K562 (cell line): ENCODE results near the gene POLR2L. TPM values are rescaled to one million over a fixed set of nuclear protein-coding genes. Genes with fewer than 3 reads are reported as not detected.

ENCODE experiments used
- ATAC-seq: fragments of 200-7000 bp; cut with Tn5 transposase; 3 replicates; pipeline ENCODE4 v1.9.1; 2020; ENCODE audit warnings: moderate library complexity
- BruUV-seq: library from RNA; stranded (reverse); fragments of 400-500 nt; replicated peaks from 2 replicates; lab custom pipeline; 2021; lab: Mats Ljungman, UMichigan
- CTCF ChIA-PET: fragments of 300-600 bp; formaldehyde crosslinking; extraction: SDS; loops from one replicate; lab custom pipeline; 2021; ENCODE audit warnings: low intra/inter-chr PET ratio; lab: Yijun Ruan, JAX
- POLR2A ChIA-PET: fragments of 300-600, 350-650 bp; sonication (Branson Sonifier 250); formaldehyde crosslinking; extraction: SDS; loops from one replicate; lab custom pipeline; 2021; ENCODE audit warnings: antibody characterized with exemption, inconsistent platforms; lab: Yijun Ruan, JAX
- DNase-seq, 4 experiments: peaks; one replicate each; pipeline versions ENCODE4 v3.0.0 to v3.0.0-alpha.2; 2011 to 2018; ENCODE audit warnings: low spot score in 3 of 4, mixed read lengths in 3 of 4; ENCODE audit errors: extremely low read depth in 1 of 4
- FAIRE-seq: peaks from 2 replicates; lab custom pipeline; 2011; peaks lifted over from hg19 to GRCh38; lab: Jason Lieb, UNC
- H2AFZ ChIP-seq: 2 replicates; pipeline ENCODE4 v1.6.0; 2011; ENCODE audit warnings: low read depth, low read length, control low read depth, inconsistent platforms
- H3K27ac ChIP-seq: fragments of 200-600 bp; 3 replicates; pipeline ENCODE4 v1.8.0; 2011; ENCODE audit warnings: low read depth, mild to moderate bottlenecking, control low read depth, inconsistent platforms, low read length, moderate library complexity, mixed read lengths; ENCODE audit errors: extremely low read depth
- H3K27me3 ChIP-seq, 2 experiments: fragments of 300-600 bp in 1 of 2; 2 replicates in 1 of 2; 3 replicates in 1 of 2; pipeline versions ENCODE4 v1.6.0 to v1.8.0; 2011; ENCODE audit warnings: inconsistent platforms in 2 of 2, low read length in 2 of 2, mild to moderate bottlenecking in 1 of 2, mixed read lengths in 1 of 2, moderate library complexity in 1 of 2; ENCODE audit not compliant: control insufficient read depth in 2 of 2, insufficient read depth in 2 of 2
- H3K36me3 ChIP-seq: fragments of 300-600 bp; 3 replicates; pipeline ENCODE4 v1.8.0; 2011; ENCODE audit warnings: mild to moderate bottlenecking, low read length, inconsistent platforms; ENCODE audit not compliant: control insufficient read depth, insufficient read depth
- H3K4me1 ChIP-seq, 2 experiments: fragments of 200-600 bp in 1 of 2; replicated peaks in 1 of 2; 2 replicates in 1 of 2; 3 replicates in 1 of 2; pipeline versions ENCODE4 v1.5.1 to v1.8.0; 2011; ENCODE audit warnings: inconsistent platforms in 2 of 2, low read length in 2 of 2, mild to moderate bottlenecking in 1 of 2, mixed read lengths in 1 of 2, moderate library complexity in 1 of 2; ENCODE audit not compliant: control insufficient read depth in 2 of 2, insufficient read depth in 2 of 2
- H3K4me2 ChIP-seq: 2 replicates; pipeline ENCODE4 v1.6.1; 2011; ENCODE audit warnings: low read length, control low read depth, inconsistent platforms, mixed read lengths; ENCODE audit not compliant: insufficient read depth
- H3K4me3 ChIP-seq: fragments of 200-600 bp; sonication (generic), shearing (Covaris generic); 2 replicates; pipeline ENCODE4 v1.5.1; 2016; ENCODE audit warnings: control low read depth, inconsistent platforms
- H3K79me2 ChIP-seq: fragments of 200-600 bp; 3 replicates; pipeline ENCODE4 v1.8.0; 2011; ENCODE audit warnings: low read length, inconsistent platforms; ENCODE audit not compliant: control insufficient read depth, insufficient read depth
- H3K9ac ChIP-seq, 2 experiments: 2 replicates each; pipeline versions ENCODE4 v1.6.0 to v1.6.1; 2011; ENCODE audit warnings: low read depth in 2 of 2, low read length in 2 of 2, control low read depth in 1 of 2, inconsistent platforms in 1 of 2, mild to moderate bottlenecking in 1 of 2, mixed read lengths in 1 of 2; ENCODE audit not compliant: insufficient read depth in 1 of 2
- H3K9me1 ChIP-seq: one replicate; pipeline ENCODE4 v1.6.0; 2011; ENCODE audit warnings: inconsistent platforms, mild to moderate bottlenecking, low read length, moderate library complexity; ENCODE audit not compliant: control insufficient read depth, insufficient read depth
- H3K9me3 ChIP-seq: replicated peaks from 2 replicates; pipeline ENCODE4 v1.5.1; 2011; ENCODE audit warnings: low read depth, low read length, inconsistent platforms; ENCODE audit not compliant: control insufficient read depth, insufficient read depth
- H4K20me1 ChIP-seq: replicated peaks from 2 replicates; pipeline ENCODE4 v1.6.1; 2011; ENCODE audit warnings: low read length, inconsistent platforms, mixed read lengths; ENCODE audit not compliant: control insufficient read depth, insufficient read depth
- CHD4 ChIP-seq: fragments of 200-600 bp; sonication (generic); IDR thresholded peaks from 3 replicates; pipeline ENCODE4 v1.6.1; 2012; ENCODE audit warnings: low read depth, mild to moderate bottlenecking, mixed read lengths, low read length, inconsistent platforms; ENCODE audit not compliant: insufficient read depth, insufficient replicate concordance, poor library complexity, severe bottlenecking
- EP300 ChIP-seq: IDR thresholded peaks from 2 replicates; pipeline ENCODE4 v1.6.1; 2012; ENCODE audit warnings: low read length, improper control_type of control experiment
- ESRRA ChIP-seq: fragments of 450-650 bp; IDR thresholded peaks from 2 replicates; pipeline ENCODE4 v1.6.1; 2014; ENCODE audit warnings: low read depth, mild to moderate bottlenecking, moderate library complexity, borderline replicate concordance
- EWSR1 ChIP-seq: fragments of 450-650 bp; IDR thresholded peaks from 2 replicates; pipeline ENCODE4 v1.6.1; 2018; ENCODE audit warnings: borderline replicate concordance, mild to moderate bottlenecking, low read depth, moderate library complexity; ENCODE audit not compliant: partially characterized antibody
- FOXA3 ChIP-seq, 2 experiments: fragments of 450-650 bp in 1 of 2; sonication (generic) in 1 of 2; formaldehyde crosslinking; IDR thresholded peaks in 1 of 2; conservative IDR thresholded peaks in 1 of 2; 2 replicates each; pipeline versions ENCODE4 v1.4.0 to v1.8.0; 2020 to 2022; ENCODE audit warnings: mild to moderate bottlenecking in 2 of 2, missing genetic modification reagents in 1 of 2
- HINFP ChIP-seq: fragments of 450-650 bp; conservative IDR thresholded peaks from 2 replicates; pipeline ENCODE4 v1.6.1; 2016; ENCODE audit warnings: missing genetic modification characterization, low read depth, mild to moderate bottlenecking, control low read depth, missing compliant biosample characterization
- HMG20A ChIP-seq: fragments of 450-650 bp; formaldehyde crosslinking; conservative IDR thresholded peaks from 2 replicates; pipeline ENCODE4 v1.4.0; 2020; ENCODE audit warnings: mild to moderate bottlenecking, mixed read lengths
- IFI16 ChIP-seq: fragments of 250-450 bp; sonication (Bioruptor Pico); IDR thresholded peaks from 2 replicates; pipeline ENCODE4 v2.1.2; 2022; ENCODE audit warnings: mild to moderate bottlenecking, inconsistent platforms
- KLF6 ChIP-seq: fragments of 250-450 bp; sonication (Bioruptor Pico); IDR thresholded peaks from 2 replicates; pipeline ENCODE4 v1.4.0; 2020; ENCODE audit warnings: mild to moderate bottlenecking, moderate library complexity, borderline replicate concordance
- MAX ChIP-seq: sonication (generic); formaldehyde crosslinking; IDR thresholded peaks from 2 replicates; pipeline ENCODE4 v1.9.0; 2022; ENCODE audit warnings: mild to moderate bottlenecking, missing genetic modification reagents
- RAD21 ChIP-seq, 2 experiments: fragments of 250-450 bp in 1 of 2; fragments of 450-650 bp in 1 of 2; sonication (Bioruptor Pico) in 1 of 2; formaldehyde crosslinking in 1 of 2; IDR thresholded peaks in 1 of 2; conservative IDR thresholded peaks in 1 of 2; 2 replicates each; pipeline versions ENCODE4 v1.4.0 to v1.8.0; 2020 to 2022; ENCODE audit warnings: mild to moderate bottlenecking in 2 of 2, moderate library complexity in 1 of 2
- SMAD4 ChIP-seq: fragments of 250-450 bp; sonication (Bioruptor Pico); conservative IDR thresholded peaks from 2 replicates; pipeline ENCODE4 v1.8.0; 2021; ENCODE audit warnings: inconsistent platforms, mild to moderate bottlenecking, moderate library complexity
- SP1 ChIP-seq: sonication (generic); formaldehyde crosslinking; IDR thresholded peaks from 2 replicates; pipeline ENCODE4 v1.8.1; 2022; ENCODE audit warnings: mild to moderate bottlenecking, missing genetic modification reagents
- SPI1 ChIP-seq: IDR thresholded peaks from 2 replicates; pipeline ENCODE4 v1.6.1; 2011; ENCODE audit warnings: low read depth, low read length, control low read depth, borderline replicate concordance
- SRSF9 ChIP-seq: fragments of 200-400 bp; formaldehyde crosslinking; IDR thresholded peaks from 2 replicates; pipeline ENCODE4 v1.6.1; 2017; ENCODE audit warnings: low read depth, low read length, borderline replicate concordance
- TFAP4 ChIP-seq: sonication (generic); formaldehyde crosslinking; IDR thresholded peaks from 2 replicates; pipeline ENCODE4 v1.8.0; 2022; ENCODE audit warnings: missing genetic modification reagents, mild to moderate bottlenecking, moderate library complexity, borderline replicate concordance
- XRCC5 ChIP-seq: fragments of 200-400 bp; formaldehyde crosslinking; IDR thresholded peaks from 2 replicates; pipeline ENCODE4 v1.6.1; 2017; ENCODE audit warnings: low read depth, mild to moderate bottlenecking, low read length
- ZBTB7A ChIP-seq: IDR thresholded peaks from 2 replicates; pipeline ENCODE4 v1.6.1; 2011; ENCODE audit warnings: low read depth, mild to moderate bottlenecking, low read length, moderate library complexity, borderline replicate concordance; ENCODE audit not compliant: control insufficient read depth
- ZNF668 ChIP-seq: fragments of 250-450 bp; sonication (Bioruptor Pico); IDR thresholded peaks from 2 replicates; pipeline ENCODE4 v1.8.0; 2022; ENCODE audit warnings: mild to moderate bottlenecking, inconsistent platforms
- WGBS: fragments of 100-300 bp; shearing (Covaris generic); methylation state at CpG from one replicate; pipeline ENCODE4 v1.1.6; 2016; ENCODE audit warnings: low coverage, mixed read lengths; ENCODE audit not compliant: insufficient coverage; ENCODE audit errors: missing lambda C conversion rate; 5-methylcytosine and 5-hydroxymethylcytosine counted together
- in situ Hi-C: fragments of 300-500 bp; cut with MboI; formaldehyde crosslinking; loops from 4 replicates; pipeline ENCODE4 v1.15.0; 2018; ENCODE audit warnings: inconsistent platforms, mixed read lengths
- intact Hi-C: fragments of 100-400 bp; cut with micrococcal nuclease; formaldehyde crosslinking; loops from 2 replicates; pipeline ENCODE4 v1.14.2; 2022
- polyA plus RNA-seq, 8 experiments: library from polyadenylated mRNA; depleted of rRNA in 4 of 8; stranded (reverse) in 5 of 8; unstranded in 3 of 8; fragments of >200 nt; fragmentation: Nextera tagmentation in 2 of 8; fragmentation: Illumina TruSeq in 1 of 8; extraction: Ambion mirVana in 2 of 8; extraction: Trizol in 1 of 8; gene quantifications; 2 replicates each; pipeline versions ENCODE4 v1.2.1 to v1.2.3, GENCODE V29; 2011 to 2014; ENCODE audit warnings: inconsistent platforms in 1 of 8, missing spikeins in 1 of 8
- total RNA-seq, 7 experiments: library from RNA; depleted of rRNA in 6 of 7; stranded (reverse); fragments of >200 nt in 6 of 7; fragmentation: Illumina TruSeq in 2 of 7; extraction: Trizol in 2 of 7; gene quantifications; 2 replicates each; pipeline versions ENCODE4 v1.2.1 to v1.2.3, GENCODE V29; 2011 to 2021; ENCODE audit warnings: low replicate concordance in 1 of 7

POLR2L gene
- total and polyA plus RNA-seq, 9 of the 15 experiments (the other 6 are each of a cell fraction or from before 2014, with no cell fraction given) = 38.3 to 688 (median 108) TPM

GRCh38 chr11:848380-848931 lies 6.1 kb upstream of the POLR2L start:
- Histone ChIP-seq H2AFZ (no peak overlapping the region), H3K9me1 (no peaks in the 10 kb centered on the region), H4K20me1 (no peaks in the 10 kb centered on the region; the same call in 1 of the 2 replicates), H3K27me3 (no peaks in the 10 kb centered on the region), H3K79me2 (peaks cover 5% of the 10 kb centered on the region), H3K4me3 (no peak overlapping the region), H3K9me3 (no peaks in the 10 kb centered on the region), H3K4me1 (peaks cover 15 to 84% of the 10 kb centered on the region in 2 experiments), H3K36me3 (no peaks in the 10 kb centered on the region), H3K4me2 (no peak overlapping the region), H3K27ac (no peak overlapping the region), H3K9ac (no peak overlapping the region)
- 53% methylated on average over 13 of the region's 14 CpGs for WGBS
- peak; percentile 50 to 71 (median 63) for DNase-seq
- BruUV-seq = no TSS peak
- ChIA-PET CTCF (interaction anchor here (1.1 kb wide), 1 partner anchor 202 kb away, joined by 4 read pairs; no protein-coding TSS in a partner anchor), POLR2A (interaction anchor here (0.6 kb wide), 1 partner anchor 686 kb away, joined by 3 read pairs; no protein-coding TSS in a partner anchor)
- FAIRE-seq = no peak
- in situ Hi-C loops = no loop called here
- intact Hi-C loops = loop anchor here (5.0 to 10.0 kb wide), 2 partner anchors 66 to 204 kb away; partner anchors contain the start of gene CHID1
- ATAC-seq = peak; percentile 56
- TF ChIP-seq SMAD4 (no peak), FOXA3 (CRISPR knock-in tag; conservative IDR thresholded peaks at IDR 0.05 in 1 of 2, IDR thresholded peaks at IDR 0.05 in 1 of 2) (no peak), KLF6 (CRISPR knock-in tag) (no peak), ESRRA (no peak), SRSF9 (no peak), HMG20A (no peak), ZBTB7A (peak; percentile 39; the same call in 1 of the 2 replicates), EP300 (no peak), CHD4 (no peak), TFAP4 (peak; percentile 28; the same call in 1 of the 2 replicates), SPI1 (no peak), HINFP (tag) (no peak), XRCC5 (0 out of 2 replicates have a peak, but pooled peaks have one; percentile 35), RAD21 (CRISPR knock-in tag; conservative IDR thresholded peaks at IDR 0.05 in 1 of 2, IDR thresholded peaks at IDR 0.05 in 1 of 2) (peak; percentile 32 to 70; a peak in 3 of 4 replicates), SP1 (CRISPR knock-in tag) (no peak), MAX (CRISPR knock-in tag) (no peak), IFI16 (no peak), ZNF668 (CRISPR knock-in tag) (no peak), EWSR1 (no peak)
